Kidney epithelial cell (primary cell): ENCODE results near the gene PIGK. TPM values are rescaled to one million over a fixed set of nuclear protein-coding genes. Genes with fewer than 3 reads are reported as not detected.

ENCODE experiments used
- DNase-seq: peaks from one replicate; pipeline ENCODE4 v3.0.0-alpha.2; 2010; ENCODE audit warnings: low read depth
- H3K27me3 ChIP-seq: 2 replicates; pipeline ENCODE4 v1.6.0; 2011; ENCODE audit warnings: low read length; ENCODE audit not compliant: control insufficient read depth, insufficient read depth
- H3K36me3 ChIP-seq: 2 replicates; pipeline ENCODE4 v1.5.1; 2011; ENCODE audit warnings: low read length; ENCODE audit not compliant: control insufficient read depth, insufficient read depth
- H3K4me3 ChIP-seq: 2 replicates; pipeline ENCODE4 v1.5.1; 2011; ENCODE audit warnings: low read depth, mild to moderate bottlenecking, control low read depth, low read length
- CTCF ChIP-seq: IDR thresholded peaks from 2 replicates; pipeline ENCODE4 v1.5.1; 2011; ENCODE audit warnings: mild to moderate bottlenecking, moderate library complexity, low read length, control low read depth, inconsistent platforms; ENCODE audit not compliant: insufficient read depth, poor library complexity, severe bottlenecking
- total RNA-seq: library from RNA; depleted of rRNA; stranded (reverse); fragments of >200 nt; gene quantifications from 2 replicates; pipeline ENCODE4 v1.2.3, GENCODE V29; 2015

Gene PIGK
- total RNA-seq, 1 donor from 2014 or later = 20.1 TPM

- DNase-seq = no peak
- Histone ChIP-seq H3K27me3 (no peaks in the 10 kb centered on the region), H3K36me3 (no peaks in the 10 kb centered on the region), H3K4me3 (no peak overlapping the region)
- no peak for TF ChIP-seq CTCF
Measured at GRCh38 chr1:77044133-77044849, 174.9 kb downstream of the PIGK start.

DNA sequence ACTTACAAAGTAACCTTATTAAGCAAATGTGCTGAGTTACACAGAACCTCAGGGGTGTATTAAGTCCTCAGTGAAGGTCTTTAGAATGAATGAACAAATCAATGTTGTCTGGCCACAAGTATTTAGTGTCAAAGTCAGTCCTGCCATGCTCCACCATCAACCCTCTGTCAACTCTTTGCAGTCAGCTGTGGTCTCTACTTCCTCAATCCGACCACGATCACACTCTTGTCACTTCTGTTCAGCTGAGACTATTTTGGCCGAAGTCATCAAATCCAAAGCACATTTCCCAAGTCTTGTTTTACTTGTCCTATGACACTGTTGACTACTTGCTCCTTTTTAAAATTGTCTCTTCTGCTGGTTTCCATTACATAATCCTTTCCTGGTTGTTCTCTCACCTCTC lies 178.4 kb downstream of the PIGK start:
- H3K27me3 ChIP-seq = no peaks in the 10 kb centered on the region
- no peaks in the 10 kb centered on the region for H3K36me3 ChIP-seq
- no peak for TF ChIP-seq CTCF
- no peak overlapping the region for H3K4me3 ChIP-seq
- DNase-seq = no peak

- no peaks in the 10 kb centered on the region for H3K27me3 ChIP-seq
- DNase-seq = peak; percentile 89
- TF ChIP-seq CTCF = no peak
- H3K36me3 ChIP-seq = no peaks in the 10 kb centered on the region
- no peak overlapping the region for H3K4me3 ChIP-seq
Measured at GRCh38 chr1:77039739-77040138, 179.5 kb downstream of the PIGK start.

- H3K27me3 ChIP-seq = no peaks in the 10 kb centered on the region
- TF ChIP-seq CTCF = no peak
- H3K36me3 ChIP-seq = no peaks in the 10 kb centered on the region
- no peak for DNase-seq
- H3K4me3 ChIP-seq = no peak overlapping the region
Measured at GRCh38 chr1:77039111-77039510, 180.1 kb downstream of the PIGK start.

Other genes with a start within 250 kb of the PIGK start
- 1.8 and 8.6 TPM in 2 replicates for gene AK5, start 62.6 kb upstream of the PIGK start, total RNA-seq